Naive thymus-derived CD4-positive, alpha-beta T cell (primary cell): ENCODE data around the gene TMTC2. TPM values are rescaled to one million over a fixed set of nuclear protein-coding genes. Genes with fewer than 3 reads are reported as not detected.

Experiments
- ATAC-seq: fragments of 150-1000 bp; cut with Tn5 transposase; 2 replicates; pipeline ENCODE4 v1.10.0; 2021; ENCODE audit warnings: mild to moderate bottlenecking, moderate library complexity
- CTCF ChIA-PET: fragments of 350-600 bp; sonication (Branson Sonifier 250); formaldehyde crosslinking; loops from one replicate; lab custom pipeline; 2021; ENCODE audit warnings: antibody characterized with exemption; lab: Charles Lee
- POLR2A ChIA-PET: fragments of 350-600 bp; sonication (Branson Sonifier 250); formaldehyde crosslinking; loops from one replicate; lab custom pipeline; 2021; ENCODE audit warnings: antibody characterized with exemption, inconsistent platforms; lab: Charles Lee
- DNase-seq, 9 donors: peaks; one replicate each; pipeline versions ENCODE4 v3.0.0 to v3.0.0-alpha.2; 2020 to 2022; ENCODE audit warnings: mixed read lengths in 1 of 9
- H3K27ac ChIP-seq: one replicate; pipeline ENCODE4 v1.7.0; 2013; ENCODE audit warnings: mild to moderate bottlenecking, low read depth, low read length, moderate library complexity
- H3K27me3 ChIP-seq, 2 donors: one replicate each; pipeline ENCODE4 v1.7.0; 2013; ENCODE audit warnings: low read length in 2 of 2, mild to moderate bottlenecking in 2 of 2, moderate library complexity in 2 of 2; ENCODE audit not compliant: control insufficient read depth in 2 of 2, insufficient read depth in 2 of 2
- H3K36me3 ChIP-seq, 3 experiments: 1 replicate in 2 of 3; 2 replicates in 1 of 3; pipeline ENCODE4 v1.7.0; 2013; ENCODE audit warnings: low read length in 3 of 3, mild to moderate bottlenecking in 3 of 3, moderate library complexity in 1 of 3; ENCODE audit not compliant: insufficient read depth in 3 of 3, control insufficient read depth in 2 of 3
- H3K4me1 ChIP-seq, 2 donors: one replicate each; pipeline ENCODE4 v1.7.0; 2013; ENCODE audit warnings: low read length in 2 of 2, mild to moderate bottlenecking in 2 of 2, moderate library complexity in 1 of 2; ENCODE audit not compliant: control insufficient read depth in 2 of 2, insufficient read depth in 2 of 2
- H3K4me3 ChIP-seq: 2 replicates; pipeline ENCODE4 v1.7.0; 2013; ENCODE audit warnings: mild to moderate bottlenecking, low read length
- H3K9me3 ChIP-seq, 3 experiments: 1 replicate in 2 of 3; 2 replicates in 1 of 3; pipeline ENCODE4 v1.7.0; 2013; ENCODE audit warnings: low read length in 3 of 3; ENCODE audit not compliant: control insufficient read depth in 2 of 3
- H3K27ac Mint-ChIP-seq, 9 donors: one replicate each; pipeline ENCODE4 v1.8.0; 2020 to 2022; ENCODE audit warnings: mixed read lengths in 9 of 9, mild to moderate bottlenecking in 8 of 9, moderate library complexity in 5 of 9, inconsistent platforms in 2 of 9
- H3K27me3 Mint-ChIP-seq, 5 donors: one replicate each; pipeline ENCODE4 v1.8.0; 2021 to 2022; ENCODE audit warnings: mixed read lengths in 5 of 5, mild to moderate bottlenecking in 1 of 5
- H3K36me3 Mint-ChIP-seq, 5 donors: one replicate each; pipeline ENCODE4 v1.8.0; 2020 to 2022; ENCODE audit warnings: mixed read lengths in 5 of 5, mild to moderate bottlenecking in 3 of 5, inconsistent platforms in 1 of 5
- H3K4me1 Mint-ChIP-seq, 7 donors: one replicate each; pipeline ENCODE4 v1.8.0; 2020 to 2022; ENCODE audit warnings: mixed read lengths in 7 of 7, mild to moderate bottlenecking in 3 of 7, inconsistent platforms in 1 of 7
- H3K4me3 Mint-ChIP-seq, 10 donors: one replicate each; pipeline ENCODE4 v1.8.0; 2020 to 2022; ENCODE audit warnings: mild to moderate bottlenecking in 10 of 10, mixed read lengths in 10 of 10, moderate library complexity in 6 of 10, inconsistent platforms in 2 of 10
- H3K9me3 Mint-ChIP-seq, 11 donors: one replicate each; pipeline ENCODE4 v1.8.0; 2020 to 2022; ENCODE audit warnings: mixed read lengths in 11 of 11, mild to moderate bottlenecking in 4 of 11, inconsistent platforms in 1 of 11, moderate library complexity in 1 of 11
- intact Hi-C, 2 donors: fragments of 100-400 bp; cut with micrococcal nuclease; formaldehyde crosslinking; loops; one replicate each; pipeline ENCODE4 v1.15.1; 2023
- polyA plus RNA-seq, 2 donors: library from polyadenylated mRNA; unstranded; fragments of 300-500 nt; fragmentation: Illumina TruSeq; gene quantifications; one replicate each; pipeline ENCODE4 v1.2.3, GENCODE V29; 2021
- total RNA-seq, 6 experiments: library from RNA in 5 of 6; stranded (reverse) in 5 of 6; gene quantifications; 1 replicate in 5 of 6; 2 replicates in 1 of 6; pipeline ENCODE4 v1.2.3 and lab custom pipeline; 2021 to 2026

Gene TMTC2
- total and polyA plus RNA-seq, 7 experiments from 2014 or later = 3.1 to 11.1 (median 4.7) TPM; not detected in 2

DNA sequence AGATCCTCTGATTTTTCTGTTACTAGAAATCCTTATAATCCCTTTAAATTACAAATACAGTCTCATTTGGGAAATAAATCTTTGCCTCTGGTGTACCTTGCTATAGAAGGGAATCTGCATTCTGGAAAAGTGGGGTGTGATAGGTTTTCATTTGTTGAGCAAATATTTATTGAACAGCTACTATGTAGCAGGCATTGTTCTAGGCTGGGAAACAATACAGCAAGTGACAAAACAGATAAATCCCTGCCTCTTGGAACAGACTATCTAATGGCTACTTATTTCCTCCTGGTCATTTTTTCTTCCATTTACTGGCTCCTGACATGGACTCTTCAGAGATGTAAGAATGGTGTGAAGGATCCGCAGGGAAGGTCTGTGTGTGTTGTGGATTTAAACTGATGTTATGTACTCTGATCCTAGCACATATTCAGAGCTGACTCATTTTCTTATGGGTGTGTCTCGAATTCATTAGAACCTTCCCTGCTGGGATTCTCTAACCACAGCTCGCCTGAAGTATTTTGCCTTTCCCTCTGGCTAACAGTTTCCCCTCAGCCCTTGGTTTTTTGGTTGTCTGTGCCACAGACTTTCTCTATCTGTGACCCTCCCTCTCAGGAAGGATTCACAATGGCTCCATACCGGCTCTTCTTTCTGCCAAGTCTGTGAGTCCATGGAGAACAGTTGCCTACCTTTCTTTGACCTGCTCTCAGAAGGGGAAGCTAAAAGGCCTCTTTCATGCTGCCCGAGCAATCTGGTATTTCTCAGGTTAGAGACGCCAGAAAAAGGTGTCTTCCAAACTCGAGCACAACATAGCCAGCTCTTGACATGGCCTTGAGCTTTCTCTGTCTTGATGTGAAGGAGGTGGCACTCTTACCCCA lies 53.7 kb downstream of the TMTC2 start:
- Histone ChIP-seq H3K27me3 (no peaks in the 10 kb centered on the region), H3K4me3 (no peak overlapping the region), H3K27ac (no peak overlapping the region), H3K4me1 (no peaks in the 10 kb centered on the region), H3K36me3 (no peaks in the 10 kb centered on the region), H3K9me3 (no peaks in the 10 kb centered on the region)
- DNase-seq = no peak
- Mint-ChIP-seq H3K36me3 (peaks cover 0 to 11% (median 0%) of the 10 kb centered on the region in 5 donors), H3K4me3 (no peak overlapping the region), H3K27ac (no peak overlapping the region), H3K4me1 (no peaks in the 10 kb centered on the region), H3K27me3 (no peaks in the 10 kb centered on the region), H3K9me3 (peaks cover 0 to 2% (median 0%) of the 10 kb centered on the region in 11 donors)
- intact Hi-C loops = no loop called here
- ATAC-seq = no peak
- ChIA-PET POLR2A (no interaction called here), CTCF (interaction anchor here (0.6 kb wide), 1 partner anchor 957 kb away, joined by 3 read pairs; no protein-coding TSS in a partner anchor)

DNA sequence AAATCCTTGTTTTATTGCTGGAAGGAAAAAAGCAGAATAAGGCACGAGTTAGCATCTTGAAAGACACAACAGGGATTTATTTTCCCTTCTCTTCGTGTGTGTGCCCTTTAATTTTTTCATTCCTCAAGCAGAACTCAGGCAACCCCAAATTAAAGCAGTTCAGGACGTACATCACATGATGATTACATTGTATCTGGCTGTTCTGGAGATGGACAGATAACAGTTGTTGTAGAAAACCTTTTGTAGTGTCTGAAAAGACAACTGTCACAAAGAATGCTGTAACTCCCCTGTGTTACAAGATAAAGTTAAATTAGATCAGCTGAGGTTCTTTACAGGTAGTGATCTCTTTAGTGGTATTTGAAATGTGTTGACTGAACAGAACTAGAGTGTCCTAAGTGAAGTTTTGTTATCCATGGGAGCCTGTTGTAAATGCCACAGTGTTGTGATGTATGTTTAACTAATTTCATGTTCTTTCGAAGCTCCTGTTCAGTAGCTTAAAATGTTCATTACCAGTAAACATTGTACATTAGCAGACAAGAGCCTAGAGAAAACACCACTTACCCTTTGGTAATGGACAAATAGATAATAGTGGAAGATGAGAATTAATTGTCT lies 58.5 kb downstream of the TMTC2 start:
- intact Hi-C loops = no loop called here
- Histone ChIP-seq H3K9me3 (no peaks in the 10 kb centered on the region), H3K36me3 (no peaks in the 10 kb centered on the region), H3K27me3 (no peaks in the 10 kb centered on the region), H3K4me3 (no peak overlapping the region), H3K27ac (no peak overlapping the region), H3K4me1 (no peaks in the 10 kb centered on the region)
- CTCF ChIA-PET = no interaction called here
- Mint-ChIP-seq H3K27ac (no peak overlapping the region), H3K4me3 (no peak overlapping the region), H3K36me3 (peaks cover 0 to 4% (median 0%) of the 10 kb centered on the region in 5 donors), H3K9me3 (peaks cover 0 to 1% (median 0%) of the 10 kb centered on the region in 11 donors), H3K4me1 (no peaks in the 10 kb centered on the region), H3K27me3 (no peaks in the 10 kb centered on the region)
- POLR2A ChIA-PET = no interaction called here
- ATAC-seq (no peak), DNase-seq (no peak)

DNA sequence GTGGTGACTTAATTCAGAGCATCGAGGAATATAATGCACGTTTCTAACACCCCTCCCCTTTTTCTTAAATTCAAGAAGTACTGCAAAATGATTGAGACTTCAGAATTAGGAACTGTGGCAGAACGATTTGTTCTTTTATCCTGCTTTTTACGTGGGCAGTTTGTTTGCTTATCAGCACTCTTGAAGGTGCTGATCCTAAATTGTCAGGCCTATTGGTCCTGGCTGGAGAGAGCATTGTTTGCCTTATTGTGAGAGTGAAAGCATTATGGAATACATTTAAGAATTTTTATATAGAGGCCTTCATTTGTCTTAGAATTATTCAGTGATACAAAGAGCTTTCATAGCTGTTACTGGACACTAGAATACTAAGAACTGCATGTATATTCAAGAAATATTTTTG lies 59.1 kb downstream of the TMTC2 start:
- H3K4me3 ChIP-seq = no peak overlapping the region
- ChIA-PET POLR2A (no interaction called here), CTCF (no interaction called here)
- Mint-ChIP-seq H3K36me3 (peaks cover 0 to 7% (median 0%) of the 10 kb centered on the region in 5 donors), H3K27me3 (no peaks in the 10 kb centered on the region), H3K4me3 (no peak overlapping the region), H3K9me3 (peaks cover 0 to 1% (median 0%) of the 10 kb centered on the region in 11 donors), H3K4me1 (no peaks in the 10 kb centered on the region), H3K27ac (no peak overlapping the region)
- H3K4me1 ChIP-seq = no peaks in the 10 kb centered on the region
- H3K27ac ChIP-seq = no peak overlapping the region
- intact Hi-C loops = no loop called here
- ATAC-seq (no peak), DNase-seq (no peak)
- no peaks in the 10 kb centered on the region for H3K36me3 ChIP-seq
- no peaks in the 10 kb centered on the region for H3K27me3 ChIP-seq
- no peaks in the 10 kb centered on the region for H3K9me3 ChIP-seq

DNA sequence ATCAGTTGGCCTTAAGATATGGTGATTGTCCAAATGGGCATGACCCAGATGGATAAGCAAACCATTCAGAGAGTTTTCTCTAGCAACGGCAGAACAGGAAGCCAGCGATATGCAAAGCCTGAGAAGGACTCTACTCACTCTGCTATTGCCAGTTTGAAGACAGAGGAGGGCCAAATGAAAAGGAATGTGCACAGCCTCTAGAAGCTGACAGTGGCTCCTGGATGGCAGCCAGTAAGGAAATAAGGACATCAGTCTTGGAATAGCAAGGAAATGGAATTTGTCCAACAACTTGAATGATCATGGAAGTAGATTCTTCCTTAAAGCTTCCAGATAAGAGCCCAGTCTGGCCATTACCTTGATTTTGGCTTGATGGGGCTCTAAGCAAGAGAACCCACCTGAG lies 60.0 kb downstream of the TMTC2 start:
- no peaks in the 10 kb centered on the region for H3K36me3 ChIP-seq
- DNase-seq (no peak), ATAC-seq (no peak)
- Mint-ChIP-seq H3K4me1 (no peaks in the 10 kb centered on the region), H3K27me3 (no peaks in the 10 kb centered on the region), H3K9me3 (no peaks in the 10 kb centered on the region), H3K4me3 (no peak overlapping the region), H3K27ac (no peak overlapping the region), H3K36me3 (peaks cover 0 to 8% (median 0%) of the 10 kb centered on the region in 5 donors)
- H3K9me3 ChIP-seq = no peaks in the 10 kb centered on the region
- H3K27ac ChIP-seq = no peak overlapping the region
- H3K4me1 ChIP-seq = no peaks in the 10 kb centered on the region
- no peaks in the 10 kb centered on the region for H3K27me3 ChIP-seq
- POLR2A ChIA-PET = no interaction called here
- intact Hi-C loops = no loop called here
- CTCF ChIA-PET = no interaction called here
- no peak overlapping the region for H3K4me3 ChIP-seq

- Histone ChIP-seq H3K27me3 (no peaks in the 10 kb centered on the region), H3K9me3 (no peaks in the 10 kb centered on the region), H3K4me1 (no peaks in the 10 kb centered on the region), H3K4me3 (no peak overlapping the region), H3K36me3 (no peaks in the 10 kb centered on the region), H3K27ac (no peak overlapping the region)
- H3K27me3 Mint-ChIP-seq = no peaks in the 10 kb centered on the region
- intact Hi-C loops = no loop called here
- DNase-seq (no peak), ATAC-seq (no peak)
- H3K9me3 Mint-ChIP-seq = no peaks in the 10 kb centered on the region
- H3K4me1 Mint-ChIP-seq = no peaks in the 10 kb centered on the region
- no peak overlapping the region for H3K27ac Mint-ChIP-seq
- ChIA-PET POLR2A (no interaction called here), CTCF (no interaction called here)
- peaks cover 0 to 4% (median 0%) of the 10 kb centered on the region in 5 donors for H3K36me3 Mint-ChIP-seq
- no peak overlapping the region for H3K4me3 Mint-ChIP-seq
These were observed 62.3 kb downstream of the TMTC2 start for GRCh38 chr12:82749015-82749414.

- Histone ChIP-seq H3K27me3 (no peaks in the 10 kb centered on the region), H3K36me3 (no peaks in the 10 kb centered on the region), H3K27ac (no peak overlapping the region), H3K9me3 (no peaks in the 10 kb centered on the region), H3K4me3 (no peak overlapping the region), H3K4me1 (no peaks in the 10 kb centered on the region)
- DNase-seq = no peak
- POLR2A ChIA-PET = no interaction called here
- H3K27me3 Mint-ChIP-seq = no peaks in the 10 kb centered on the region
- intact Hi-C loops = no loop called here
- H3K9me3 Mint-ChIP-seq = no peaks in the 10 kb centered on the region
- no peak overlapping the region for H3K27ac Mint-ChIP-seq
- H3K4me3 Mint-ChIP-seq = no peak overlapping the region
- H3K36me3 Mint-ChIP-seq = peaks cover 0 to 4% (median 0%) of the 10 kb centered on the region in 5 donors
- CTCF ChIA-PET = interaction anchor here (0.7 kb wide), 1 partner anchor 17 kb away, joined by 5 read pairs; no protein-coding TSS in a partner anchor
- no peak for ATAC-seq
- H3K4me1 Mint-ChIP-seq = no peaks in the 10 kb centered on the region
These were observed 68.2 kb downstream of the TMTC2 start for GRCh38 chr12:82754856-82755255.
